ENCODE data around the gene CEACAM3. TPM values are rescaled to one million over a fixed set of nuclear protein-coding genes. Genes with fewer than 3 reads are reported as not detected.

CEACAM3 gene
- total and polyA plus RNA-seq, 2 of the 8 experiments (the other 6 are each of a cell fraction or from before 2014, with no cell fraction given), result not detected

- H2AK5ac ChIP-seq (ENCODE audit: low read depth, low read length), result no peak overlapping the region
- H3K4me1 ChIP-seq (replicated peaks in 1 of 4; ENCODE audit: control insufficient read depth in 3 of 4, insufficient read depth in 4 of 4, low read length in 3 of 4), result no peaks in the 10 kb centered on the region
- H3K23me2 ChIP-seq (ENCODE audit: low read depth, low read length), result no peaks in the 10 kb centered on the region
- no peak for FAIRE-seq
- DNase-seq (ENCODE audit: low read depth in 1 of 2, low spot score in 2 of 2), result peak; percentile 29 to 76
- no peak overlapping the region for H3K4me3 ChIP-seq (ENCODE audit: extremely low read depth in 1 of 4, insufficient read depth in 2 of 4, low read depth in 3 of 4, low read length in 4 of 4)
- no peak overlapping the region for H2BK20ac ChIP-seq (ENCODE audit: low read length)
- H3K56ac ChIP-seq (replicated peaks; ENCODE audit: insufficient read length, low read depth, low read length), result no peak overlapping the region
- H3K36me3 ChIP-seq (ENCODE audit: control insufficient read depth in 2 of 4, insufficient read depth in 4 of 4, low read length in 3 of 4), result no peaks in the 10 kb centered on the region
- no peak overlapping the region for H3K27ac ChIP-seq (ENCODE audit: low read depth, low read length)
- no peak overlapping the region; the same call in 1 of the 2 replicates for H4K8ac ChIP-seq (ENCODE audit: extremely low read depth, insufficient read depth, low read length)
- H4K91ac ChIP-seq (replicated peaks; ENCODE audit: insufficient read length, low read length), result no peak overlapping the region
- no peaks in the 10 kb centered on the region; a peak in 1 of 7 replicates for H3K27me3 ChIP-seq (replicated peaks in 1 of 4; ENCODE audit: control insufficient read depth in 3 of 4, extremely low read depth in 1 of 4, insufficient read depth in 3 of 4, low read length in 3 of 4)
- no peak overlapping the region for H3K4me2 ChIP-seq (ENCODE audit: insufficient read depth in 1 of 2, low read depth in 2 of 2, low read length in 2 of 2)
- no peak overlapping the region for H3K9ac ChIP-seq (replicated peaks in 1 of 4; ENCODE audit: extremely low read depth in 1 of 4, low read depth in 3 of 4, low read length in 3 of 4)
- H3K79me1 ChIP-seq (ENCODE audit: low read depth, low read length), result no peaks in the 10 kb centered on the region
- no peak overlapping the region for H4K5ac ChIP-seq (ENCODE audit: insufficient read length, low read depth, low read length)
- no peak overlapping the region for H3K23ac ChIP-seq (ENCODE audit: insufficient read length)
- TF ChIP-seq BACH1 (IDR thresholded peaks at IDR 0.05; ENCODE audit: low read length) (no peak), GTF2F1 (IDR thresholded peaks at IDR 0.05; ENCODE audit: borderline replicate concordance, low read depth, low read length) (no peak), MAFK (IDR thresholded peaks at IDR 0.05; ENCODE audit: low read depth, low read length) (no peak), CREB1 (IDR thresholded peaks at IDR 0.05) (no peak), BCL11A (IDR thresholded peaks at IDR 0.05; ENCODE audit: low read depth in 2 of 2, low read length in 2 of 2) (no peak), RAD21 (IDR thresholded peaks at IDR 0.05 in 1 of 2, conservative IDR thresholded peaks at IDR 0.05 in 1 of 2; ENCODE audit: low read depth in 2 of 2, low read length in 2 of 2) (peak; percentile 25 to 44; a peak in 3 of 4 replicates), CTCF (IDR thresholded peaks at IDR 0.05; ENCODE audit: control extremely low read depth in 1 of 3, insufficient read depth in 1 of 3, low read depth in 1 of 3, low read length in 3 of 3) (peak; percentile 62 to 77 (median 71))
- H3K14ac ChIP-seq (ENCODE audit: insufficient read length), result no peak overlapping the region
- H3K18ac ChIP-seq (ENCODE audit: extremely low read depth, low read length), result no peak overlapping the region
- H2BK120ac ChIP-seq (replicated peaks; ENCODE audit: low read depth, low read length), result no peak overlapping the region
- no peak overlapping the region for H3K4ac ChIP-seq (replicated peaks; ENCODE audit: insufficient read length, low read depth, low read length)
- H2BK12ac ChIP-seq (ENCODE audit: low read depth, low read length), result no peak overlapping the region
- H2AFZ ChIP-seq (ENCODE audit: low read length), result no peak overlapping the region
- no peaks in the 10 kb centered on the region for H4K20me1 ChIP-seq (replicated peaks in 1 of 2; ENCODE audit: control insufficient read depth in 1 of 2, insufficient read depth in 2 of 2, low read length in 2 of 2)
- H2BK5ac ChIP-seq (ENCODE audit: low read depth, low read length), result no peak overlapping the region
- ChIA-PET POLR2A (ENCODE audit: partially characterized antibody) (no interaction called here), CTCF (ENCODE audit: partially characterized antibody) (interaction anchor here (0.6 to 2.3 kb wide), 19 partner anchors 12 to 1009 kb away, joined by 3 to 12 read pairs (median 3); partner anchors contain the start of gene CEACAM7)
- H3K79me2 ChIP-seq (ENCODE audit: control insufficient read depth in 1 of 2, insufficient read depth in 2 of 2, low read length in 2 of 2), result no peaks in the 10 kb centered on the region
- 51% methylated on average over 22 of the region's 22 CpGs; no CpG with 5 or more reads in 1 of the 2 experiments for WGBS, 2 experiments (ENCODE audit: extremely low coverage in 1 of 2, insufficient coverage in 1 of 2, insufficient read length in 1 of 2, insufficient replicate concordance in 2 of 2, low coverage in 1 of 2, low lambda C conversion rate in 2 of 2, missing lambda C conversion rate in 1 of 2)
- peaks cover 0 to 35% of the 10 kb centered on the region in 2 experiments; a peak in 2 of 4 replicates for H3K9me3 ChIP-seq (ENCODE audit: insufficient read depth in 2 of 2, low read depth in 1 of 2, low read length in 1 of 2)
- H2BK15ac ChIP-seq (ENCODE audit: low read length), result no peak overlapping the region
Observed at GRCh38 chr19:41792513-41793413, 3.6 kb upstream of the CEACAM3 start.

Data from H1 (cell line).